GM12873 (cell line): ENCODE data around the gene TMEM185B.

Source experiments
- TF ChIP-seq, protein P1 (sequence below): IDR thresholded peaks from 2 replicates; pipeline ENCODE4 v1.5.1; 2012; ENCODE audit warnings: low read depth, mild to moderate bottlenecking, moderate library complexity, low read length, control low read depth; ENCODE audit not compliant: insufficient read depth; ENCODE audit errors: missing control alignments

The TMEM185B gene

DNA sequence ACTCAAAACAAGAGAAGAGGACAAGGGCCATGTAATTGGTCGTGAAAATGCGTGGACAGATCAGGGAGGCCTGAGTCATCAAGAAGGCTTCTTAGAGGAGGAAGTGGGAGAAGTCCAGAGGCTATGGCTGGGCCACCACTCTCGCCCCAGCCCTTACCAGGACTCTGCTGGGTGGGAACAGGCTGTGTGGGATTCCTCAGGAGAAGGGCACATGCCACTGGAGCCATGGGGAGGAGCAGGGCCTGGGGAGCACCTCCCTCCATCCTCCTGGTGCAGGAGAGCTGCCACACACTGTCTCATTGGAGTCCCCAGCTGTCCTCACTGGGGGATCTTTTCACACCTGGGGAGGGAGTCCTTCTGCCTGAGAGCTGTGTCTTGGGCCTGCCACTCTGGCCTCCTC is 20.0 kb upstream of the TMEM185B start:
- TF ChIP-seq, protein P1, sequence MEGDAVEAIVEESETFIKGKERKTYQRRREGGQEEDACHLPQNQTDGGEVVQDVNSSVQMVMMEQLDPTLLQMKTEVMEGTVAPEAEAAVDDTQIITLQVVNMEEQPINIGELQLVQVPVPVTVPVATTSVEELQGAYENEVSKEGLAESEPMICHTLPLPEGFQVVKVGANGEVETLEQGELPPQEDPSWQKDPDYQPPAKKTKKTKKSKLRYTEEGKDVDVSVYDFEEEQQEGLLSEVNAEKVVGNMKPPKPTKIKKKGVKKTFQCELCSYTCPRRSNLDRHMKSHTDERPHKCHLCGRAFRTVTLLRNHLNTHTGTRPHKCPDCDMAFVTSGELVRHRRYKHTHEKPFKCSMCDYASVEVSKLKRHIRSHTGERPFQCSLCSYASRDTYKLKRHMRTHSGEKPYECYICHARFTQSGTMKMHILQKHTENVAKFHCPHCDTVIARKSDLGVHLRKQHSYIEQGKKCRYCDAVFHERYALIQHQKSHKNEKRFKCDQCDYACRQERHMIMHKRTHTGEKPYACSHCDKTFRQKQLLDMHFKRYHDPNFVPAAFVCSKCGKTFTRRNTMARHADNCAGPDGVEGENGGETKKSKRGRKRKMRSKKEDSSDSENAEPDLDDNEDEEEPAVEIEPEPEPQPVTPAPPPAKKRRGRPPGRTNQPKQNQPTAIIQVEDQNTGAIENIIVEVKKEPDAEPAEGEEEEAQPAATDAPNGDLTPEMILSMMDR, result no peak

DNA sequence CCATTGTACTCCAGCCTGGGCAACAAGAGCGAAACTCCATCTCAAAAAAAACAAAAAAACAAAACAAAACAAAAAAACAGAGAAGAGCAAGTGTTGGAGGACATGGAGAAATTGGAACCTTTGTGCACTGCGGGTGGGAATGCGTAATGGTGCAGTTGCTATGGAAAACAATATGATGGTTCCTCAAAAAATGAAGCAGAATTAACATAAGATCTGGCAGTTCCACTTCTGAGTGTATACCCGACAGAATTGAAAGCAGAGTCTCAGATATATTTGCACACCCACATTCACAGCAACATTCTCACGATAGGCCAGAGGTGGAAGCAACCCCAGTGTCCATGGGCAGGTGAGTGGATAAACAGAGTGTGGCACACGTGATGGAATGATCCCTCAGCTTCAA is 18.5 kb upstream of the TMEM185B start:
- TF ChIP-seq, protein P1, result no peak

DNA sequence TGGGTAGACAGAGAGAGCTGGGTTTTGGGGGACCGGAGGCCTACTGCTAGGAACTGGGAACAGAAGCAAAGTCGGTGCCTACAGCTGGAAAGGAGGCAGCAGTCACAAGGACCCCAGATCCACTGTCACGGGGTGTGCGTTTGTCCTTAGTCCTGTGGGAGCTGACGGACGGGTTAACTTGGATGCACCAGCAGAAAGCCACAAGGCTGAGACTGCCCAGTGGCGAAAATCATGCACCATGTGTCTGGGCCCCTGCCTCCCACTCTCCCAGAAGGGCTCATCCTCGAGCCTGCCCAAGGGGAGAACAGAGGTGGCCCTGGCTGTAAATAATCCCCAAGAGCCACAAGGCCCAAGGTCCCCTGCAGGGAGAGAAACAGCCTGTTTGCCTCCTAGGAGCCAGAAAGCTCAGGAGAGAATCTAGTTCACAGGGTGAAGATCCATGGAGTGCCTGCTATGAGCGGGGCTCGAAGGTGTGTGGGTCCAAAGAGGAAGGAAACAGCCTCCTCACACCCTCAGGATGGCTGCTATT is 17.8 kb upstream of the TMEM185B start:
- TF ChIP-seq, protein P1, result no peak

DNA sequence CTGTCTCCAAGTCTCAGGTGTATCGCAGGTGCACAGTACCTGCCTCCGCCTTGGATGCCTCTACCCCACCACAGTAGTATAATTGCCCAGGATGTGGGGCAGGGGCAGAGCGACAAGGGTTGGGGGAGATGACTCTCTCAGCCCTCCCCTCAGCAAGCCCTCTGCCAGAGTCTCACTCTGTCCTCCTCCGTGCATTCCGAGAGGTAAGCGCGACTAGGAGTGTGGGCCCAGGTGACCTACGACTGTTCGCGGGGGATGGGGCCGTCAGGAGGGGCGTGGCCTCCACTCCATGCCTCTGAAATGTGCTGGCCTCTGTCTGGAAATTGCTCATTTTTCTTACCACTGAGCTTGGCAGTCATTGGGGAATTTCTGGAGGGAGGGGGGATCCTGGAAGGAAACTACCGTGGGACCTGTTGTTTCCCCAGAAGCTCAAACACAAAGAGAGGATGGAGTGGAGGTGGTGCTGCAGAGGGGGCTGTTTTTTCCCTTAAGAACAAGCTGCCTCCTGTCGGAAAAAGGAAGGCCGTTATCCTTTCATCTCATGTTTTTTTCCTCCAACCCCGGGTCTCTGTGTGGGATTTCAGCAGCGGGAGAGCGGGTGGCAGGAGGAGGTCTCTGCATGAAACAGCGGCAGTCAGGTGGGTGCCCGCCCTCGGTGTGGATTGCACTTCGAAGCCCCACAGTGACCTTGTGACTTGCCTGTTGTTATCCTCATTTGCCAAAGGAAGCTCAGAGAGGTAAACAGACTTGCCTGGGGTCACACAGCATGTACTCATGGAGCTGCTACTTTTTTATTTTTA is 16.5 kb upstream of the TMEM185B start:
- TF ChIP-seq, protein P1, result no peak

DNA sequence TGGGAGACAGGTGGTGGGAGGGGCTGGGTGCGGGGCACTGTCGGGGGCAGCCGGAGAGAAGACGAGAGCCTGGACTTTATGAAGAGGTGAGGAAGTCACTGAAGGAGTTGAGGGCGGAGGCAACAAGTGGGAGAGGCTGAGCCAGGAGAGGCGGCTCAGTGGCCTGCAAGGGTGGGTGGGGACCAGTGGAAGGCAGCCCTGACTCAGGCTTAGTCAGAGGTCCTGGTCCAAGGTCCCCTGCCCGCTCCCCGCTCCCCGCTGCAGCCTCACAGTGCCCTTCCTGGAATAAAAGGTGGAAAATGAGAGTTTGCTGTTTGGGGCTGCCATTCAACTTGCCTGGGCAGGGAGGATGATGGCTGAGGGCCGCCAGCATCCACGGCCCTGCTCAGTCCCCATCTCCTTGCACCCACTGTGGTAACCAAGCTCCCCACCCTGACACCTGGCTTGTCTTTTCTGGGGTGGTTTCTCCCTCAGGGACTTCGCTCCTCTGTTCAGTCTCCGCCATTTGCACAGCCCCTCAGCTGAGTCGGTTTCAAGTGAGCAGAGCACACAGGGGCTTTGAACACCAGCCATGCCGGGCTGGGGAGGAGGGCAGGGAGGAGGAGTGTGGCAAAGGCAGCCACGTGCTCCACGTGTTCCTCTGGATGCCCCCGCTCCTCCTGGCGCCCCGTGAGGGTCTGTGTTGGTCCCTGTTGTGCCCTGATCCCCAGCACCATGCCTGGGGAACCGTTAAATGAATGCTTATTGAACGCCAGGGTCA is 15.7 kb upstream of the TMEM185B start:
- TF ChIP-seq, protein P1, result no peak

DNA sequence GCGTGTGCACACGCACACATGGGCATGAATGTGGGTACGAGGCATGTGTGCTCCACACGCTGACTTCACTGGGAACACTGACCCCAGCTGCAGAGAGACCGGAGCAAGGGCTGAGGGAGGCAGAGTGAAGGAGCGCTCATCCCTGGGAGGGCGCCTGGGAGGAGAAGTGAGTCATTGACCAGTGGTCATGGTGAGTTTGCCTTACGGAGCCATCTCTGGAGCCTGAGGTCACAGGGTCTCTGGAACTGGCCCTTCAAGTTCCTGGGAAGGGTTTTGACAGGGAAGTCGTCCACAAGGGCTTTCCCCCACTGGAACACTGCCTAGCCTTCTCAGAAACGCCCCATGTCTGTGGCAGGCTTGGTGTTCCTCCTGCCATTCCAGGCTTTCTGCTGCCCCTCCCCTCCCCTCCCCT is 14.3 kb upstream of the TMEM185B start:
- TF ChIP-seq, protein P1, result no peak

DNA sequence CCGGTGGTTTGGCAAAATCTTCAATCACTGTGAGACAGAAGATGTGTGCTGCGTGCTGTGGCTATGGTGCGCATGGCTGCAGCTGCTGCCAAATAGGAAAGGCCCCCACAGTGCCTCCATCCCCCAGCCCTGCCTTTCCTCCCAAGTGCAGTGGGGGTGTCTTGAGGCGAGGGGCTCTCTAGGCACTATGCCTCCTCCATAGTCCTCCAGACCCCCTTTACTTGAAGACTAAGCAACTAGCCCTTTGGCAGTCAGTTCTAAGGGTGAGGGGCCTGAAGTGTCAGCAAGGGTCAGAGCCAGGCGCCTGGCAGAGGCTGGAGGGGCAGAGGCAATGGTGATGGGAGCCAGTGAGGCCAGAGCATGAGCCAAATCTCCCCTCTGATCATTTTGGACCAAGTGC is 13.6 kb upstream of the TMEM185B start:
- TF ChIP-seq, protein P1, result no peak
